Stomach (tissue), 9 donors: Measurements from ENCODE around the gene FLII. TPM values are rescaled to one million over a fixed set of nuclear protein-coding genes. Genes with fewer than 3 reads are reported as not detected.

ENCODE experiments used
- DNase-seq, 2 donors: peaks; one replicate each; pipeline versions ENCODE4 v3.0.0 to v3.0.0-alpha.2; 2013 to 2019
- H3K27ac ChIP-seq, 5 donors: fragments of 200-600 bp in 4 of 5; sonication (generic) in 4 of 5; one replicate each; pipeline ENCODE4 v1.5.1; 2013 to 2019; ENCODE audit warnings: mild to moderate bottlenecking in 1 of 5, moderate library complexity in 1 of 5
- H3K27me3 ChIP-seq, 3 donors: fragments of 200-600 bp; sonication (generic); one replicate each; pipeline ENCODE4 v1.5.1; 2017 to 2019; ENCODE audit warnings: mixed run types in 1 of 3
- H3K36me3 ChIP-seq, 4 donors: fragments of 200-600 bp; sonication (generic); 1 replicate in 3 of 4; 2 replicates in 1 of 4; pipeline ENCODE4 v1.5.1; 2016 to 2019
- H3K4me1 ChIP-seq, 4 donors: fragments of 200-600 bp; sonication (generic); one replicate each; pipeline ENCODE4 v1.5.1; 2016 to 2019
- H3K4me3 ChIP-seq, 4 donors: fragments of 200-600 bp; sonication (generic) in 3 of 4; one replicate each; pipeline ENCODE4 v1.5.1; 2016 to 2019; ENCODE audit warnings: mild to moderate bottlenecking in 1 of 4
- H3K9me3 ChIP-seq, 4 donors: fragments of 200-600 bp; sonication (generic); one replicate each; pipeline ENCODE4 v1.5.1; 2016 to 2019
- EP300 ChIP-seq: sonication (generic); formaldehyde crosslinking; IDR thresholded peaks from one replicate; pipeline ENCODE4 v1.6.1; 2017; ENCODE audit warnings: antibody characterized with exemption
- POLR2A ChIP-seq, 4 donors: fragments of 450-650 bp; IDR thresholded peaks; one replicate each; pipeline ENCODE4 v1.6.1; 2016; ENCODE audit warnings: antibody characterized with exemption in 4 of 4, control low read depth in 2 of 4, mild to moderate bottlenecking in 1 of 4, moderate library complexity in 1 of 4
- POLR2AphosphoS5 ChIP-seq, 3 donors: sonication (generic); formaldehyde crosslinking; IDR thresholded peaks; one replicate each; pipeline ENCODE4 v1.6.1; 2016; ENCODE audit warnings: antibody characterized with exemption in 3 of 3
- WGBS, 5 donors: extraction: QIAGEN DNeasy Blood & Tissue Kit in 3 of 5; methylation state at CpG; one replicate each; pipeline versions ENCODE4 v1.1.5 to v1.1.7; 2013 to 2018; 5-methylcytosine and 5-hydroxymethylcytosine counted together
- intact Hi-C: fragments of 100-400 bp; cut with DNase I; formaldehyde crosslinking; loops from one replicate; pipeline ENCODE4 v1.15.1; 2023; ENCODE audit warnings: low total_unique reads
- polyA plus RNA-seq, 3 donors: library from polyadenylated mRNA; stranded (reverse); fragments of 200-250 nt; gene quantifications; one replicate each; pipeline ENCODE4 v1.2.3, GENCODE V29; 2013
- total RNA-seq, 5 donors: library from RNA; depleted of rRNA; stranded (reverse); fragments of >200 nt; gene quantifications; one replicate each; pipeline versions ENCODE4 v1.1.0 to v1.2.3, GENCODE V29; 2014 to 2016
- TF ChIP-seq, protein P1 (sequence below), 7 experiments: fragments of 450-650 bp in 4 of 7; fragments of 200-600 bp in 3 of 7; sonication (generic) in 3 of 7; IDR thresholded peaks; one replicate each; pipeline ENCODE4 v1.5.1; 2016 to 2019; ENCODE audit warnings: antibody characterized with exemption in 7 of 7, control low read depth in 2 of 7, mild to moderate bottlenecking in 1 of 7
- donor health status: healthy with polysubstance abuse.
- donor health status: Bipolar disorder and iron deficiency.
- donor health status: healthy.

Gene FLII
- total and polyA plus RNA-seq, 8 donors: 107 to 677 (median 323) TPM

DNA sequence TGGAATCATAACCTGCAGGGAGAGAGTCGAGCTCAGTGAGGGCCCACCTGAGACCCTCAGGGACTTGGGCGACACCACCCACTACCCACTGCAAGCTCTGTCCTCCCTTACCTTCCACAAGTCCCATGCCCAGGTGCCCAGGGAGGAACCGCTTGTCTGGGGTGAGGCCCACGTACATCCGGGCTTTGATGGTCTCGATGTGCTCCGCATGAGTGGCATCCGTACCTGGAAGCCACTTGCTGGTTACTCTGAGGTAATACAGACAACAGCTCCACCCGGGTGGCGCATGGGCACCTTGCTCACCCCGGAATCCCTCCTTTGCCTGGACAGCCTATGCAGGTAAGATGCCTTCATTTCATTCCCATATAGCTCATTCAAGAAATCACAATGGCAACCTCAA, 26.8 kb upstream of the FLII start:
- Histone ChIP-seq H3K4me3 (no peak overlapping the region), H3K27me3 (no peaks in the 10 kb centered on the region), H3K36me3 (peaks cover 81 to 100% (median 99%) of the 10 kb centered on the region in 4 donors), H3K27ac (no peak overlapping the region), H3K4me1 (peaks cover 0 to 5% (median 0%) of the 10 kb centered on the region in 4 donors), H3K9me3 (no peaks in the 10 kb centered on the region)
- no peak for TF ChIP-seq POLR2AphosphoS5 (IDR thresholded peaks at IDR 0.05)
- TF ChIP-seq EP300: no peak
- no peak for TF ChIP-seq POLR2A (IDR thresholded peaks at IDR 0.05)
- TF ChIP-seq, protein P1, sequence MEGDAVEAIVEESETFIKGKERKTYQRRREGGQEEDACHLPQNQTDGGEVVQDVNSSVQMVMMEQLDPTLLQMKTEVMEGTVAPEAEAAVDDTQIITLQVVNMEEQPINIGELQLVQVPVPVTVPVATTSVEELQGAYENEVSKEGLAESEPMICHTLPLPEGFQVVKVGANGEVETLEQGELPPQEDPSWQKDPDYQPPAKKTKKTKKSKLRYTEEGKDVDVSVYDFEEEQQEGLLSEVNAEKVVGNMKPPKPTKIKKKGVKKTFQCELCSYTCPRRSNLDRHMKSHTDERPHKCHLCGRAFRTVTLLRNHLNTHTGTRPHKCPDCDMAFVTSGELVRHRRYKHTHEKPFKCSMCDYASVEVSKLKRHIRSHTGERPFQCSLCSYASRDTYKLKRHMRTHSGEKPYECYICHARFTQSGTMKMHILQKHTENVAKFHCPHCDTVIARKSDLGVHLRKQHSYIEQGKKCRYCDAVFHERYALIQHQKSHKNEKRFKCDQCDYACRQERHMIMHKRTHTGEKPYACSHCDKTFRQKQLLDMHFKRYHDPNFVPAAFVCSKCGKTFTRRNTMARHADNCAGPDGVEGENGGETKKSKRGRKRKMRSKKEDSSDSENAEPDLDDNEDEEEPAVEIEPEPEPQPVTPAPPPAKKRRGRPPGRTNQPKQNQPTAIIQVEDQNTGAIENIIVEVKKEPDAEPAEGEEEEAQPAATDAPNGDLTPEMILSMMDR (IDR thresholded peaks at IDR 0.05): no peak
- 90 to 98% (median 97%) methylated on average over 6 to 11 of the region's 11 CpGs for WGBS, 5 donors
- intact Hi-C loops: no loop called here
- no peak for DNase-seq

DNA sequence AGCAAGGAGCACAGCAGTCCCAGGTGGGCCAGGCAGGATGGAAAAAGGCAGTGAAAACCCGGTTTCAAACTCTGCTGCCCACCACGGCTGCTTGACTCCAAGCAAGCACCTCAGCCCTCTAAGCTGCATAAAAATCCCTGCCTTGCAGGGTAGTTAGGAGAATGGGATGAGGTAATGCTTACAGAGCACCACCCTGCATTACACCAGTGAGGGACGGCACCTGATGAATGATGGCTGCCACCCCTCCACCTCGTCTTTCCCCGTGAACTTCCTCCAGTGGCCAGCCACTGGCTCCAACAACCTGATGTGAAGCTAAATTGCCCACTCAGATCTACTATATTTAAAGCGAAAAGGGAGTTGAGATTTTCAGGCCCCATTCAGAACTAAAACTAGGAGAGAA, 23.2 kb upstream of the FLII start:
- Histone ChIP-seq H3K9me3 (no peaks in the 10 kb centered on the region), H3K27ac (no peak overlapping the region), H3K4me1 (peaks cover 0 to 5% (median 0%) of the 10 kb centered on the region in 4 donors), H3K36me3 (peaks cover 81 to 100% (median 100%) of the 10 kb centered on the region in 4 donors), H3K27me3 (no peaks in the 10 kb centered on the region), H3K4me3 (no peak overlapping the region)
- WGBS, 5 donors: 85 to 92% (median 90%) methylated on average over 6 of the region's 6 CpGs
- TF ChIP-seq EP300 (no peak), POLR2A (IDR thresholded peaks at IDR 0.05) (no peak), POLR2AphosphoS5 (IDR thresholded peaks at IDR 0.05) (no peak)
- TF ChIP-seq, protein P1 (IDR thresholded peaks at IDR 0.05): no peak
- DNase-seq: no peak
- intact Hi-C loops: no loop called here

DNA sequence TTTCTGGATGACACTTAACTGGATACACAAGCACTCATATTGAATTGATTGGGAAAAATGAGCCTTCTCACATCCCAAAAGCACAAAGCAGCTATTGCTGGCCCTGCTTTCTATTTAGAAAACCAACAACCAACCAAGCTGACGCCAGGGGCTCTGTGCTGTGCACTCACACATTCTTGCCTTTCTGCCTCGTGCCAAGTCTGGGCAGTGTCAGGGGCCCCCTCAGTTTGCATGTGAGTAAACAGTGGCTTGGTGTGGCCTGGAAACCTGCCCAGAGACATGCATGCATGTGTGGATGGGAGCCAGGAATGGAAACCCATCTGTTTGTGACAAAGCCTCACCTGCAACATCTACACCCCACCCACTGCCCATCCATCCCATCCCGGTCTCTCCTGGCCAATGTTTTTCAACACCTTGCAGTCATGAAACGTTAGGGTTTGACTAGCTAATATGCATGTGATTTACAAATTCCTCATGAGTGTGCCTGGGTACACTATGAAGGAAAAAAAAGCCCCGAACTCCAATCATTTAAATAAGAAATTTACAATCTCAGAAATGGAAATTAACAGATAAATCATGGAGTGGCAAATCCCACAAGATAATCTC, 22.3 kb upstream of the FLII start:
- no peak overlapping the region for H3K27ac ChIP-seq
- H3K4me3 ChIP-seq: no peak overlapping the region
- no peaks in the 10 kb centered on the region for H3K27me3 ChIP-seq
- peaks cover 0 to 5% (median 0%) of the 10 kb centered on the region in 4 donors for H3K4me1 ChIP-seq
- H3K9me3 ChIP-seq: no peaks in the 10 kb centered on the region
- intact Hi-C loops: no loop called here
- DNase-seq: peak in 1 of 2 donors; percentile 38
- TF ChIP-seq EP300: no peak
- peaks cover 83 to 100% (median 100%) of the 10 kb centered on the region in 4 donors for H3K36me3 ChIP-seq
- 31 to 50% (median 38%) methylated on average over 5 of the region's 5 CpGs for WGBS, 5 donors

DNA sequence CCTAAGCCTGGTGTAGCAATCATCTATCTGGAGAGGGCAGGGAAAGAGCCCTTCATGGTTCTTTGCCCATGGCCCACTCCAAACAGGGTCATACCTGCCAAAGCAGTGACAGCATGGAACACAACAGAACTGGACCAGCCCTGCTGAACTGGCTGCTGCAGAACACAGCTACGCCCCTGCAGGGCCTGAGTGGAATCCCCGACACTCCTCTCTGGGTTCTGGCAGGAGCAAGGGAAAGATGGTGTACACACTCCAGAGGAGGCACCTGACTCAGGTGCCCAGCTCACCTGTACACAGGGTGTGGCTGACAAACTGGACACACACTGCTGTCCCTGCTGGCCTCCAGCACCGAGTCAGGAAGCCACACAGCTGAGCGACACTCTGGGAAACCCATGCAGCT, 21.7 kb upstream of the FLII start:
- no peaks in the 10 kb centered on the region for H3K27me3 ChIP-seq
- peaks cover 0 to 5% (median 0%) of the 10 kb centered on the region in 4 donors for H3K4me1 ChIP-seq
- 86 to 92% (median 86%) methylated on average over 4 of the region's 4 CpGs for WGBS, 5 donors
- H3K36me3 ChIP-seq: peaks cover 83 to 100% (median 99%) of the 10 kb centered on the region in 4 donors
- no peak overlapping the region for H3K27ac ChIP-seq
- no peaks in the 10 kb centered on the region for H3K9me3 ChIP-seq
- H3K4me3 ChIP-seq: no peak overlapping the region
- DNase-seq: no peak
- intact Hi-C loops: no loop called here
- TF ChIP-seq, protein P1 (IDR thresholded peaks at IDR 0.05): no peak
- TF ChIP-seq POLR2A (IDR thresholded peaks at IDR 0.05): no peak
- TF ChIP-seq POLR2AphosphoS5 (IDR thresholded peaks at IDR 0.05): no peak
- TF ChIP-seq EP300: no peak

DNA sequence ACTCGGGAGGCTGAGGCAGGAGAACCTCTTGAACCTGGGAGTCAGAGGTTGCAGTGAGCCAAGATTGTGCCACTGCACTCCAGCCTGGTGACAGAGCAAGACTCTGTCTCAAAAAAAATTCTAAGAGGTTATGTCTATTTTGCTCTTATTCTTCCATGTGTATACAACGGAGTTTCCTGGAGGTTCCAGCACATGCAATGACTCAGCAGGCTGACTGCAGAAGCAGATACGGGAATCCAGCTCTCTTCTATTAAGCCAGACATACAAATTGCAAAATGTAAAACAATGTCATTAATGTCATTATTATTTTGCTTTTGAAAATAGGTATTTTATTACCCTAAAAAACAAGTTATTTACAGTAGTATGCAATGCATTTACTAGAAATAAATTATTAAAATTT, 20.3 kb upstream of the FLII start:
- DNase-seq: no peak
- intact Hi-C loops: no loop called here
- peaks cover 80 to 98% (median 96%) of the 10 kb centered on the region in 4 donors for H3K36me3 ChIP-seq
- 84 to 92% (median 90%) methylated on average over 3 of the region's 3 CpGs for WGBS, 5 donors
- H3K4me1 ChIP-seq: peaks cover 0 to 5% (median 0%) of the 10 kb centered on the region in 4 donors
- TF ChIP-seq EP300 (no peak), POLR2A (IDR thresholded peaks at IDR 0.05) (no peak), POLR2AphosphoS5 (IDR thresholded peaks at IDR 0.05) (no peak)
- TF ChIP-seq, protein P1 (IDR thresholded peaks at IDR 0.05): no peak
- no peaks in the 10 kb centered on the region for H3K9me3 ChIP-seq
- H3K27me3 ChIP-seq: no peaks in the 10 kb centered on the region
- no peak overlapping the region for H3K27ac ChIP-seq
- no peak overlapping the region for H3K4me3 ChIP-seq
